Psoas muscle (tissue), 8 donors: ENCODE results near the gene INTS13. TPM values are rescaled to one million over a fixed set of nuclear protein-coding genes. Genes with fewer than 3 reads are reported as not detected.

Source experiments
- ATAC-seq, 4 donors: fragments of 200-7000 bp; cut with Tn5 transposase; one replicate each; pipeline ENCODE4 v1.9.1; 2020; ENCODE audit warnings: moderate library complexity in 3 of 4, mild to moderate bottlenecking in 2 of 4
- DNase-seq, 2 donors: peaks; one replicate each; pipeline ENCODE4 v3.0.0-alpha.2; 2020
- H3K27ac ChIP-seq: fragments of 200-600 bp; one replicate; pipeline ENCODE4 v1.8.0; 2022
- H3K27me3 ChIP-seq, 3 donors: fragments of 200-600 bp in 1 of 3; one replicate each; pipeline versions ENCODE4 v1.6.1 to v1.8.0; 2013 to 2022; ENCODE audit warnings: low read length in 2 of 3, mild to moderate bottlenecking in 2 of 3, moderate library complexity in 1 of 3; ENCODE audit not compliant: insufficient read depth in 3 of 3
- H3K36me3 ChIP-seq, 2 donors: fragments of 200-600 bp in 1 of 2; one replicate each; pipeline versions ENCODE4 v1.6.1 to v1.8.0; 2013 to 2022; ENCODE audit warnings: low read depth in 1 of 2, mild to moderate bottlenecking in 1 of 2, moderate library complexity in 1 of 2; ENCODE audit not compliant: insufficient read depth in 1 of 2
- H3K4me1 ChIP-seq: fragments of 200-600 bp; one replicate; pipeline ENCODE4 v1.8.0; 2022
- H3K4me3 ChIP-seq: fragments of 200-600 bp; one replicate; pipeline ENCODE4 v1.8.0; 2022; ENCODE audit warnings: mild to moderate bottlenecking
- H3K9me3 ChIP-seq: fragments of 200-600 bp; one replicate; pipeline ENCODE4 v1.8.0; 2022
- WGBS, 3 donors: extraction: QIAGEN DNeasy Blood & Tissue Kit; methylation state at CpG; one replicate each; pipeline versions ENCODE4 v1.1.6 to v1.1.7; 2013; 5-methylcytosine and 5-hydroxymethylcytosine counted together
- intact Hi-C, 2 donors: fragments of 100-400 bp; cut with DNase I; formaldehyde crosslinking; loops; one replicate each; pipeline versions ENCODE4 v1.11.0 to v1.14.2; 2022
- polyA plus RNA-seq, 3 donors: library from polyadenylated mRNA; stranded (reverse); fragments of 200-250 nt; gene quantifications; one replicate each; pipeline ENCODE4 v1.2.3, GENCODE V29; 2013
- total RNA-seq, 4 donors: library from RNA; stranded (reverse); fragmentation: NEBNext Ultra II Directional in 2 of 4; extraction: Animal tissue kit (Norgen Biotek cat#: 25700) in 2 of 4; gene quantifications; one replicate each; pipeline versions ENCODE4 v1.2.1 to v1.2.4, GENCODE V29; 2021 to 2023
- TF ChIP-seq, protein P1 (sequence below): fragments of 200-600 bp; IDR thresholded peaks from one replicate; pipeline ENCODE4 v1.8.0; 2022; ENCODE audit warnings: antibody characterized with exemption
- donor health status: healthy with polysubstance abuse.
- donor health status: DM: no; HTN: no; CAD: no; lungs with moderate emphysema.
- donor health status: Bipolar disorder and iron deficiency.
- donor health status: healthy.
- donor health status: DM: yes; HTN: yes; CAD: no.
- donor health status: DM: no; HTN: no; CAD: no.
- donor health status: DM: no; HTN: no; CAD: no.
- donor health status: DM: yes; HTN: yes; CAD: no.

Gene INTS13
- total and polyA plus RNA-seq, 7 donors: 21.0 to 35.4 (median 24.6) TPM

DNA sequence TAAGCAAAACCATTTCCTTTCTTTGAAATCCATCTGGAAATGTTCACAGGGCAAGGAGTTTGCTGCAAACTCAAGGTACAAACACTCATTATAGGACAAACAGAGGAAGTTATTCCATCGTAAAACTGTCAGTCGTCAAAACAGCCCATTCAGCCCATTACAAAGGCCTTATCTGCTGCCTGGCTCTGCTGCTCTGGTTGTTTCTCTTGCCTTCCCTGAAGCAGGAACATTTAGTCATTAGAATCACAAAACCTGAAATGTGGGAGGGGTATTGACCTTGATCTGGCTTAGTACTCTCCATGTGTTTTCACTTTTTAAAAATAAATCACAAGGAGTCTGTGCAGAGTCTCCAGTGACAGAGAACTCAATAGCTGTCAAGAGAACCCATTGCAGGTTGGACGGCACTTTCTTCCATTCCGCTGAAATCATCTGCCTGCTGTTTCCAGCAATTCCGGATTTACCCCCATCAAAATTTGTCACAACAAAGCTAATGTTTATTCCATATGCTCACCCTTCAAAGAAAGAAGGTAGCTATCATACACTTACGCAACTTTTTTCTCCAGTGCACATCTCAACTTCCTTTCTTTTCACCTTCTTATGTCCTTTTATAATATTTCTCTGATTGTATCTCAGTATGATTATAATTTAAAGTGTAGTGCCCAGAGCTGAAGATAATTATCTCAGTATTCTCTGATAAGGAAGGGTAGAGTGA, 80.2 kb downstream of the INTS13 start:
- 46 to 55% (median 51%) methylated on average over 6 of the region's 6 CpGs for WGBS, 3 donors
- ATAC-seq (no peak), DNase-seq (no peak)
- intact Hi-C loops: loop anchor here in 1 of 2 donors (10.0 kb wide), 1 partner anchor 157 kb away; the partner anchor contains the start of gene TM7SF3
- no peak overlapping the region for H3K27ac ChIP-seq
- no peak overlapping the region for H3K4me3 ChIP-seq
- H3K9me3 ChIP-seq: no peaks in the 10 kb centered on the region
- no peaks in the 10 kb centered on the region for H3K4me1 ChIP-seq
- H3K36me3 ChIP-seq: no peaks in the 10 kb centered on the region
- H3K27me3 ChIP-seq: no peaks in the 10 kb centered on the region
- TF ChIP-seq, protein P1, sequence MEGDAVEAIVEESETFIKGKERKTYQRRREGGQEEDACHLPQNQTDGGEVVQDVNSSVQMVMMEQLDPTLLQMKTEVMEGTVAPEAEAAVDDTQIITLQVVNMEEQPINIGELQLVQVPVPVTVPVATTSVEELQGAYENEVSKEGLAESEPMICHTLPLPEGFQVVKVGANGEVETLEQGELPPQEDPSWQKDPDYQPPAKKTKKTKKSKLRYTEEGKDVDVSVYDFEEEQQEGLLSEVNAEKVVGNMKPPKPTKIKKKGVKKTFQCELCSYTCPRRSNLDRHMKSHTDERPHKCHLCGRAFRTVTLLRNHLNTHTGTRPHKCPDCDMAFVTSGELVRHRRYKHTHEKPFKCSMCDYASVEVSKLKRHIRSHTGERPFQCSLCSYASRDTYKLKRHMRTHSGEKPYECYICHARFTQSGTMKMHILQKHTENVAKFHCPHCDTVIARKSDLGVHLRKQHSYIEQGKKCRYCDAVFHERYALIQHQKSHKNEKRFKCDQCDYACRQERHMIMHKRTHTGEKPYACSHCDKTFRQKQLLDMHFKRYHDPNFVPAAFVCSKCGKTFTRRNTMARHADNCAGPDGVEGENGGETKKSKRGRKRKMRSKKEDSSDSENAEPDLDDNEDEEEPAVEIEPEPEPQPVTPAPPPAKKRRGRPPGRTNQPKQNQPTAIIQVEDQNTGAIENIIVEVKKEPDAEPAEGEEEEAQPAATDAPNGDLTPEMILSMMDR: no peak

DNA sequence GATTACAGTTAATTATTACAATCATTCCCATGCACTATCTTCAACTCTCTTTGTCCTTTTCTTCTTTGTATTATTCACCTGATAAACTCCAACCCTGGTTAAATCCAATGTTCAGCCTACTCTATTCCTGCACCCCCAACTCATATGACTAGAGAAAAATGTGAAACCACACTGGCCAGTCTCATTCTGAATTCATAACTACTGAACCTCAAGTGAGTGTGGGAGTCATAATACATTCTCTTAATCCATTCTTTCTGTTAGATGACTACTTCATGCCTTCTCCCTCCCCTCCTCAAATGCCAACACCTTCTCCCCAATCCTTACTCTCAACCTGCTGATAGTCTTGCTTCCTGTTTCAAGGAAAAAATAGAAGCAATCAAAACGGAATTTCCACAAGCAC, 82.4 kb downstream of the INTS13 start:
- WGBS, 3 donors: 36 to 48% (median 43%) methylated on average over 1 of the region's 1 CpG
- no peak for DNase-seq
- TF ChIP-seq, protein P1: no peak
- Histone ChIP-seq H3K36me3 (no peaks in the 10 kb centered on the region), H3K4me1 (no peaks in the 10 kb centered on the region), H3K4me3 (no peak overlapping the region), H3K27ac (no peak overlapping the region), H3K27me3 (no peaks in the 10 kb centered on the region), H3K9me3 (no peaks in the 10 kb centered on the region)
- ATAC-seq: no peak
- intact Hi-C loops: loop anchor here in 1 of 2 donors (2.0 to 10.0 kb wide), 2 partner anchors 29 to 159 kb away; partner anchors contain the start of gene TM7SF3

Other genes with a start within 250 kb of the INTS13 start
- gene ITPR2, start 104.8 kb downstream of the INTS13 start, total RNA-seq: 10 to 100 TPM in 1 of 4 donors, 1 to 10 TPM in 3; 6.1 to 10.3 (median 8.4) TPM
- gene ITPR2, start 104.8 kb downstream of the INTS13 start, polyA plus RNA-seq: 1 to 10 TPM in 2 of 3 donors, under 1 TPM in 1; 0.86 to 2.2 (median 1.2) TPM
- gene FGFR1OP2, start 489 bp upstream of the INTS13 start, total RNA-seq: 10 to 100 TPM; 26.0 to 31.3 (median 28.4) TPM
- 10 to 100 TPM; 18.0 to 40.5 (median 20.7) TPM for gene FGFR1OP2, start 489 bp upstream of the INTS13 start, polyA plus RNA-seq
- gene TM7SF3, start 76.4 kb upstream of the INTS13 start, total RNA-seq: 10 to 100 TPM in 2 of 4 donors, 1 to 10 TPM in 2; 6.0 to 16.5 (median 10.2) TPM
- gene TM7SF3, start 76.4 kb upstream of the INTS13 start, polyA plus RNA-seq: 10 to 100 TPM; 10.4 to 13.1 (median 12.7) TPM
- 10 to 100 TPM; 40.1 to 52.6 (median 44.2) TPM for gene MED21, start 84.6 kb upstream of the INTS13 start, total RNA-seq
- gene MED21, start 84.6 kb upstream of the INTS13 start, polyA plus RNA-seq: 10 to 100 TPM; 20.2 to 53.1 (median 36.9) TPM
- not detected for gene C12orf71, start 144.6 kb upstream of the INTS13 start, total RNA-seq
- gene C12orf71, start 144.6 kb upstream of the INTS13 start, polyA plus RNA-seq: not detected